NCI-H1092 treated with DMSO at 0.1 percent for 48 hours (cell line): ENCODE results near the gene UBA7.
A peak's percentile ranks its signal among the peaks of the same experiment; 100 is the strongest.

Experiments used
- DNase-seq: peaks from one replicate; lab custom pipeline; 2025; lab: John Stamatoyannopoulos, UW

UBA7 gene

DNA sequence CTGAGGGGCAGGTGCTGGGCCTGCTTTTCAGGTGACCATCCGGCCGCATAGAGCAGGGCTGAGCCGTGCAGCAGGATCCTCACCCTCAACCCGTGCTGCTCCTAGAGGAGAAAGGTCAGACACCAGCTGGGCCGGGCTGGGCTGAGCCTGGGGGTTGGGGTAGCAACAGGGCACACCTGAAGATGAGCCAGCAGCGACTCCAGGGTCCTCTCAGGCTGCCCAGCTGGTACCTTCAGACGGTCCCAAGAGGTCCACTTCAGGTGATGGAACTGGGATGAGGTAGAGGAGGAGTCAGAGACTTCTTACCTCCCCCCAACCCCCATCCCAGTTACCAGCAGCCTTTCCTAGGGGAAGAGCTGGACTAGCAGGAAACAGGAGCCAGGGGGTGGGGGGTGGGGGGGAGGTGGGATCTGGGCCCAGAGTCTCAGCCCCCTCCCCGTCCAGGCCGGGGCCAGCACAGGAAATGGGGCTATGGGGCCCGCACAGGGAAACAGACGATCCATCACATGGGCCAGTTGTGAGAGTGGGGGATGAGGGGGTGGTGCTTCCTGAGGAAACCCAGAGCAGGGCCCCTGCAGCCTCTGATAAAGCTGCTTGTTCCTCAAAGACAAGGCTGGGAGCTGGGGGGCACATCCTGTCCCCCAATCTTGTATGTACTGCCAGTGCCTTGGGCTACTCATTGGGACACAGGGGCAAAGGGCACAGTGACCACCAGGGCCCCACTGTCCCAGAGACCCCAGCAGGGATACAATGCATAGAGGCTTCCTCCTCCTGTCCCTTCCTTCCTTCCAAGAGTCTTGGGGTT, 7.7 kb downstream of the UBA7 start:
- DNase-seq: no peak

DNA sequence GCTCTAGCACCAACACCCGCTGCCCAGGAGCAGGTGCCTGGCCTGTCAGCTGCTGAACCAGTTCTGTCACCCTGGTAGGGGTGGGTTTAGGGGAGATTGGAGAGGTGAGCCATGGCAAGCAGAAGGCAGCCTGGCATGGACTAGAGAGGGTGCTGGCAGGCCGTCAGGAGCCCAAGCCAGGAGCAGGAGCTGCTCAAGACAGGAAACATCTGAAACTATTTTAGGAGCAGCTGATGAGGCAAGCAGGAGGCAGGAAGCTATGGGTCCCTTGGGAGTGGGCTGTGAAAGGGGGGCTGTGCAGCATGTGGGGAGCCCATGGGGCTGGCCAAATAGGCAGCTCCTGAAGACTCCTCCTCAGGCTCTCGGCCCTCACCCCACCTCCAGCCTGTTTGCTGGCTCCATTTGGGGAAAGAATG, 8.4 kb downstream of the UBA7 start:
- DNase-seq: no peak

DNA sequence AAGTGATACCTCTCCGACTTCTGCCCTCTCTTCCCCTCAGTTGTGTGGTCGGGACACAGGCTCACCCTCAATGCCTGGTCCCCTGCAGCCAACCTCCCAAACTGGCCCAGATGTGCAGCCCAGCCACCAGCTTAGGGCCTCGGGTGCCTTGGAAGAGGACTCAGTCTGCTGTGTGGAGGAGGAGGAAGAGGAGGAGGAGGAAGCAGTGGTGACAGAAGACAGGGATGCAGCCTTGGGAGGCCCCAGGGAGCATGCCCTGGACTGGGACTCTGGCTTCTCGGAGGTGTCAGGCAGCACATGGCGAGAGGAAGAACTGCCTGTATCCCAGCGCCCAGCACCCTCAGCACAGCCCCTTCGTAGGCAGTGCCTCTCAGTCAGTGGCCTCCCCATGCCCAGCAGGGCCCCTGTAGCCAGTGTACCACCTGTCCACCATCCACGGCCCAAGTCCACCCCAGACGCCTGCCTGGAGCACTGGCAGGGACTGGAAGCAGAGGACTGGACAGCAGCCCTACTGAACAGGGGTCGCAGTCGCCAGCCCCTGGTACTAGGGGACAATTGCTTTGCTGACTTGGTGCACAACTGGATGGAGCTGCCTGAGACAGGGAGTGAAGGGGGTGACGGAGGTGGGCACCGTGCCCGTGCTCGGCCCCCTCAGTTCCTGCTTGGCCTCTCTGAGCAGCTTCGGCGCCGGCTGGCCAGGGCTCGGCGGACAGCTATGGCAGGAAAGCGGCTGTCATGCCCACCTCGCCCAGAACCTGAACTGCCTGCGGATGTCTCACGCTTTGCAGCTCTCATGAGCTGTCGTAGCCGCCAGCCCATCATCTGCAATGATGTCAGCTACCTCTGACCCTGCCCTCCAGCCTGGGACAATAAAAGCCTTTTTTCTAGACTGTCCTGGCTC, 9.4 kb downstream of the UBA7 start:
- DNase-seq: no peak

DNA sequence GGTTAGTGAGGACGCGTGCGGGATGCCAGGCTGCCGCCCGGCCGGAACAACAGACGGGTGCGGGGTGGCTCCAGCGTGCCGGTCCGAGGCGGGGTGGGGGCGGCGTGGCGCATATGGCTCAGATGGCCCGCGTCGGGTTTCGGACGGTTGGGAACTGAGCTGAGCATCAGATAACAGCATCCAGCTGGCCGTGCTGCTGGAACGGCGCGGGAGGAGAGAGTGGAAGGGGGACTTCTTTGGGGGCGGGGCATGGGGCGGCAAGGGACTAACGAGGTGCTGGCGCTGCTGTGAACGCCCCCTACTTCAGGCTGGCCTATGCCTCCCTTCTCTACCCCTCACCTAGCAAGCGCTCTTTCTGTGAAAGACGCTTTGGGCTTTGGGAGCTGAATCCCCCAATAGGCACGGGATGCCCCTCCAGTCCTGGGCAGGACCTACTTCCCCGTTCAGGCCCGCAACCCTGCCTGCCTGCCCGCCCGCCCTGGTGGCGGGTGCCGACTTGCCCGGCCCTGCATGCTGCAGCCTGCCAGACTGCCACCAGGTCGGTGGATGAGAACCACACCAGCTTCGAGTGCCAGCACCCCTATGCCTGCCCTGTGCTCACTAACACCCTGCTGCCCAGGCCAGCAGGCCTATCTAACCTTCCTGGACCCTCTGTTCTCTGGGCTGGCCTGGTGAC, 10.2 kb downstream of the UBA7 start:
- DNase-seq: no peak

DNA sequence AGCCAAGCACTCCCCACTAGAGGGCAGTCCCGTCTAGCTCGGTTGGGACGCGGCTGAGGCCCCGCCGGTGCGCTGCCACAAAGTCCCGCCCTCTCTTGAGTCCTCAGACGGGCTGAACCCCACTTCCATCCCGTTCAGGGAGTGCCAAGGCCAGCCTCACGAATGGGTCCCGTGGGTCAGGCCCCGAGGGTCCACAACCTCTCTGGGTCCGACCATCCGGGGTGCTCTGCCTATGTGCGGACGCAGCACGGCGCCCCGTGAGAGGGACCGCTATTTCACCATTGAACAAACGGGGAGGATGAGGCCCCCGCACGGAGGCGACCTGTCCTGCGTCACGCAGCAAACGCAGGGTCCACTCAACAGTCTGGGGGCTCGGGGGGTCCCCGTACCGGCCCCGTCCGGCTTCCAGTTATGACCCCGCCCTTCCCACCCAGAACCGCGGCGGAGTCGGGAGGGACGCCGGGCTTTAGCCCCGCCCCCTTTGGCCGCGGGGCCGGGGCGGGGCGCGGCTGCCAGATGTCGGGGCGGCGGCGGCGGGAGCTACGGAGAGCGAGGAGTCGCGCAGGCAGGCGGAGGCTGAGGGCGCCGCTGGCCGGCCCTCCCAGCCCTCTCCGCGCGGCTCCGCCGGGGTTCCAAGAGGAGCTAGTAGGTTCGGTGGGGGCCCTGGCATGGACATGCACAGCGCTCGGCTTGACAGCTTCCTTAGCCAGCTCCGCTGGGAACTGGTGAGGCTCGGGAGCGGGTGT, 10.9 kb downstream of the UBA7 start, which contains the start of gene INKA1:
INKA1 (plus strand) TSS at position 543 of the 746 bp plus-strand sequence; CDS start at position 675, 132 bp downstream.
- peak; percentile 64 for DNase-seq

GRCh38 chr3:49801160-49801559, 12.6 kb downstream of the UBA7 start:
- DNase-seq: no peak

- no peak for DNase-seq
Observed at GRCh38 chr3:49799761-49800160, 14.0 kb downstream of the UBA7 start, which contains the start of gene CDHR4. Gene CDHR4 (minus strand): TSS chr3:49799873. CDS start chr3:49799812, 61 bp downstream.

- DNase-seq: no peak
Observed at GRCh38 chr3:49799105-49799504, 14.6 kb downstream of the UBA7 start.

GRCh38 chr3:49794926-49795905, 18.5 kb downstream of the UBA7 start:
- no peak for DNase-seq

DNA sequence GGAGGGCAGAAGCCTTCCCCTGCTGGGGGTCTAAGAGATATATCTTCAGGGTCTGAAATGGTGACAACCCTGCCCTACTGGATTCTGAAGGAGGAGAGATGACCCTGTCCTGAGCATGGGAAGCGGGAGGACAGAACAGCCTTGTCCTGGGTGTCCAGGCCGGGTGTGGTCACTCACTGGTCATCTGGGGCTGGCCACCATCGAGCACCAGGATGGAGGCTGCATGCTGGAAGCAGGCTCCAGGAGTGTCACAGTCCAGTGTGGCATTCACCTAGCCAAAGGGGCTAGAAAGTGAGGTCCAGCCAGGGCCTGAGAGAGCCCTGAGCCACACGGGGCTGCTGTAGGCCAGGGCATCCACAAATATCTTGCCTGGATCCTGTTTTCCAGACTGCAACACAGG, 19.3 kb downstream of the UBA7 start:
- DNase-seq: no peak

DNA sequence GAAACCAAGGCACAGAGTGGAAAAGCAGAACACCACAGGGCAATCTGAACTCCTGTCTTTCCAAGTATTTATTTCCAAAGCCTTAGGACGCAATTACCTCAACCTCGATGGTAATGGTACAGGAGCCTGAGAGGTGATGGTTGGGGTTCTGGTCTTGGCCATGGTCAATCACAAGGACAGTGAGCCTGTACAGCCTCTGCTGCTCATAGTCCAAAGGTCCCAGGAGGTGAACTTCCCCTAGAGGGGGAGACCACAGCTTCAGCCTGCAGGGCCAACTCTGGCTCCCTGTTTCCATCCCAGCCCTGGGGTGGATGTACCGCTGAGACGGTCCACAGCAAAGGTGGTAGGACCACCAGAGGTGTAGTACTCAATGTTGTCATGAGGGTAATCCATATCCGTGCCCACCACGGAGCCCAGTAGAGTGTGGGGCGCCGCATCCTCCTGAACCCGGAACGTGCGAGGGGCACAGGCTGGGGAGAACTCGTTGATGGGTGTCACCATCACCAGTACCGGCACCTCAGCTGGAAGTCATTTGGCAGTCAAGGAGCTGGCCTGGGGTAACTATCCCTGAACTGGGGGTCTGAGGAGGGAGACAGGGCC, 20.2 kb downstream of the UBA7 start:
- DNase-seq: no peak

DNA sequence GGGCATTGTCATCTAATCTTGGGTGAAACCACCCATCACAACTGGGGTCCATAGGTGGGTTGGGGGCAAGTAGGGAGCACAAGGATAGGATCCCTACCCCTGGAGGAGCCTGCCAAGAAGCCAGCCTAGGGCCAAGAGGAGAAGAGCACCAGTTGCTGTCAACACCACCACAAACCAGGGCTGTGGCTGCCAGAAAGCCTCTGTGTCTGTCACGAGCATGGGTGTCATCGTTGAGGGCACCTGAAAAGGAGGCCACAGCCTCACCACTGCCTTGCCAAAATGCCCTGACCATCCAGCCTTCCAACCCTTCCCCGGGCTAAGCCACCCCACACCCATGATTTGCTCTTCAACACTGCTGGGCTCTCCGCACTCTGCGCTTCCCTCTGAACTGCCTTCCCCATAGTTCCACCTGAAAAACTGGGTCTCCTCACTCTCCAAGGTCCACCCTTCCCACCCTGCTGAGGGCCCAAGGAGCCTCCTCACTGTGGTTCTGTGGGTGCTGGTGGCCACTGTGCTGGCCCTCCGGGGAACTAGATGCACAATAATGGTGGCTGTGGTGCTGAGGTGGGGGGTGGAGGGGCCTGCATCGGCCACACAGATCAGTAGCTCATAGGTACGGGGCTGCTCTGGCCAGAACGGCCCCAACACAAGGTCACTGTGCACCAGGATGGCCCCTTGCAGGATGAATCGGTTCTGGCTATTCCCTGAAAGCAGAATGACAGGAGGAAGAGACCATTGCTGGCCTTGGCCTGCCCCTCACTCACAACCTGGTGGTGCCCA, 21.2 kb downstream of the UBA7 start:
- DNase-seq: no peak

DNA sequence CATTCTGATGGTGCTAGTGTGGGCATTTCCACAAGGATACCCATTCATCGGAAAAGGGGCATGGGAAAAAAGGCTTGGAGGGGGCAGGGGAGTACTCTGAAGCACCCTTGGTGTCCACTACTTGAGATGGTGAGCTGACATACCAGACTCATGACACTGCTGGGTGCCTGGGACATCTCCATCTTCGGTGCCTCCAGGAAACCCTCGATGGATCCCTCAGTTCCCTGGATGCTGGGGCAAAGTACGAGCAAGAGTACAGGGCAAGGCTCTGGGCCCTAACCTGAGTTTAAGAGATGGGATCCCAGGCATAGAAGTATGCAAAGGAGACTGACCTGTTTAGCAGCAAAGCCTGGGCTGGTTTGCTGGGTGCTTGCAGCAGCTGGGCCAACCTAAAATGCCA, 22.2 kb downstream of the UBA7 start:
- DNase-seq: no peak

- DNase-seq: no peak
Observed at GRCh38 chr3:49790626-49791411, 22.9 kb downstream of the UBA7 start.

DNA sequence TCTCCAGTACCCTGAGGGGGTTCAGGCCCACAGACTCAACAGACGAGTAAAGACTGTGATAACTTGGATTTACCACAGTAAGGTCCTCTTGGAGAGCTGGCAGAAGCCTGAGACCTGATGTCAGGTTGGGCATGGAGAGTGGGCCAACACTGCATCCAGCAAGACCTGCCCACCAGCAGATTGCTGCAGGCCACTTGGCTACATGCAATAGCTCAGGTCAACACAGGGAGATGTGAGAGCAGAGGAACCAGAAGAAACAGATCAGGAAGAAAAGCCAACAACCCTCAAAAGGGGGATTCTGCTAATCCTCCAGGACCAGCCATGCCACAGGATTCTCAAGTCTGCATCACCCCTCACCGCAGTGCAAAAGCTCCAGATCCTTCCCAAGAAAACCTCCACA, 25.7 kb downstream of the UBA7 start:
- DNase-seq: no peak

- DNase-seq: no peak
Observed at GRCh38 chr3:49787536-49787935, 26.2 kb downstream of the UBA7 start.

GRCh38 chr3:49787182-49787464, 26.6 kb downstream of the UBA7 start:
- no peak for DNase-seq

GRCh38 chr3:49786357-49787181, 27.2 kb downstream of the UBA7 start, which contains the start of gene IP6K1:
Gene IP6K1 (minus strand): TSS chr3:49786542. CDS start chr3:49748040, 38,502 bp downstream.
- DNase-seq: peak; percentile 98
